IgD-negative memory B cell (primary cell): Measurements from ENCODE around the gene ARL5B. TPM values are rescaled to one million over a fixed set of nuclear protein-coding genes. Genes with fewer than 3 reads are reported as not detected.
"Not testable (repeated sequence)": the region's sequence is repeated elsewhere in the genome, so short reads cannot be mapped to it uniquely, and the experiment has no call there.

Source experiments
- H3K27ac Mint-ChIP-seq, 3 donors: one replicate each; pipeline ENCODE4 v1.8.0; 2020 to 2022; ENCODE audit warnings: mild to moderate bottlenecking in 3 of 3, mixed read lengths in 3 of 3, moderate library complexity in 1 of 3
- H3K27me3 Mint-ChIP-seq: one replicate; pipeline ENCODE4 v1.8.0; 2021; ENCODE audit warnings: mixed read lengths
- H3K36me3 Mint-ChIP-seq: one replicate; pipeline ENCODE4 v1.8.0; 2020; ENCODE audit warnings: mild to moderate bottlenecking, mixed read lengths
- H3K4me1 Mint-ChIP-seq, 3 donors: one replicate each; pipeline ENCODE4 v1.8.0; 2020 to 2022; ENCODE audit warnings: mixed read lengths in 3 of 3, mild to moderate bottlenecking in 1 of 3
- H3K4me3 Mint-ChIP-seq, 4 donors: one replicate each; pipeline ENCODE4 v1.8.0; 2020 to 2022; ENCODE audit warnings: mild to moderate bottlenecking in 4 of 4, mixed read lengths in 4 of 4, moderate library complexity in 3 of 4
- H3K9me3 Mint-ChIP-seq, 3 donors: one replicate each; pipeline ENCODE4 v1.8.0; 2020 to 2021; ENCODE audit warnings: mixed read lengths in 3 of 3, mild to moderate bottlenecking in 1 of 3
- polyA plus RNA-seq: library from polyadenylated mRNA; unstranded; fragments of 300-500 nt; fragmentation: Illumina TruSeq; gene quantifications from one replicate; pipeline ENCODE4 v1.2.3, GENCODE V29; 2021

ARL5B gene
- polyA plus RNA-seq = 1.6 TPM

- peaks cover 2% of the 10 kb centered on the region for H3K36me3 Mint-ChIP-seq
- H3K9me3 Mint-ChIP-seq = no peaks in the 10 kb centered on the region
- peak within 1 kb of the TSS; percentile 99 for H3K27ac Mint-ChIP-seq
- H3K4me3 Mint-ChIP-seq = peak within 1 kb of the TSS; percentile 95 to 100 (median 99)
- peaks cover 27 to 41% (median 30%) of the 10 kb centered on the region in 3 donors for H3K4me1 Mint-ChIP-seq
- no peaks in the 10 kb centered on the region for H3K27me3 Mint-ChIP-seq
These were observed at the start of gene ARL5B for GRCh38 chr10:18659125-18659818. Gene ARL5B, plus strand, starts transcription at chr10:18659431. Its CDS starts 207 bp downstream, at chr10:18659638.

DNA sequence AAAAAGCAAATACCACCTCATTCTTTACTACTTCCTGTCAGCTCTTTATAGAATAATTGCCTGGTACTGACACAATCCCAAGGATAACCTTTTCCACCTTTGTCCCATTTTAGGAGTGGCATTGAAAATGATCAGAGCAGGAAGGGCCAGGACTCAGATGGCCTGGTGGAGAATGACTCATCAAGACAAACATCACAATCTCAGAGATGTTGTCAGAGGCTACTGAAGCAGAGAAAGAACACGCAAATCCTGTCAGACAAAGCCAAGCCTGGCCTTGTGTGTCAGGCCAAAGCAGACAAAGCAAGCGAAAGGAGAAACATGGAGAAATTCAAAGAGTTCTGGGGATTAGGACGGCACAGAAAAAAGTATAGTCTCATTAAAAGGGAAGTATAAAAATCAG is 48.7 kb upstream of the ARL5B start:
- Mint-ChIP-seq H3K27ac (no peak overlapping the region), H3K9me3 (no peaks in the 10 kb centered on the region), H3K27me3 (no peaks in the 10 kb centered on the region), H3K36me3 (peaks cover 19% of the 10 kb centered on the region), H3K4me3 (no peak overlapping the region), H3K4me1 (peaks cover 0 to 3% (median 0%) of the 10 kb centered on the region in 3 donors)

DNA sequence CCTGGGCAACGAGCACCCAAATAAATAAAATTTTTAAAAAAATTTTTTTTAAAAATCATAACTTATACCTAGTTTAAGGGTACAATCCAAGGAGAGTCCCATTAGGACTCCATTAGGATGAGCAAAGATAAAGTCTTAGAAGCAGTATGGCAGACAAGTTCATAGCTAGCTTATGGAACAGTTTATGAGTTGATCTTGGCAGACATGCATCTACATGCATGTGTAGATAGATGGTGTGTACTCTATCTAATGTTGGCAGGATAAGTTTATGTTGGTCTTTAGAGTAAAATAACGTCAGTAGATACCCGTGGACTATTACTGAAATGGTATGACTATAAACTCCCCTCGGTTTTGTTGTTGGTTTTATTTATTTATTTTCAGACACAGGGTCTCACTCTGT is 48.1 kb upstream of the ARL5B start:
- Mint-ChIP-seq H3K4me1 (peaks cover 0 to 3% (median 0%) of the 10 kb centered on the region in 3 donors), H3K9me3 (no peaks in the 10 kb centered on the region), H3K36me3 (peaks cover 16% of the 10 kb centered on the region), H3K4me3 (no peak overlapping the region), H3K27me3 (no peaks in the 10 kb centered on the region), H3K27ac (no peak overlapping the region)

GRCh38 chr10:18615618-18616017 is 43.6 kb upstream of the ARL5B start:
- Mint-ChIP-seq H3K4me1 (peaks cover 0 to 6% (median 0%) of the 10 kb centered on the region in 3 donors), H3K9me3 (no peaks in the 10 kb centered on the region), H3K27ac (no peak overlapping the region), H3K36me3 (peaks cover 15% of the 10 kb centered on the region), H3K4me3 (no peak overlapping the region), H3K27me3 (no peaks in the 10 kb centered on the region)

GRCh38 chr10:18616337-18616736 is 42.9 kb upstream of the ARL5B start:
- Mint-ChIP-seq H3K9me3 (no peaks in the 10 kb centered on the region), H3K4me3 (no peak overlapping the region), H3K4me1 (peaks cover 0 to 6% (median 0%) of the 10 kb centered on the region in 3 donors), H3K36me3 (peaks cover 13% of the 10 kb centered on the region), H3K27ac (no peak overlapping the region), H3K27me3 (no peaks in the 10 kb centered on the region)

- no peaks in the 10 kb centered on the region for H3K9me3 Mint-ChIP-seq
- H3K27ac Mint-ChIP-seq = no peak overlapping the region
- peaks cover 7% of the 10 kb centered on the region for H3K36me3 Mint-ChIP-seq
- no peak overlapping the region for H3K4me3 Mint-ChIP-seq
- H3K27me3 Mint-ChIP-seq = no peaks in the 10 kb centered on the region
- peaks cover 0 to 3% (median 0%) of the 10 kb centered on the region in 3 donors for H3K4me1 Mint-ChIP-seq
These were observed 40.2 kb upstream of the ARL5B start for GRCh38 chr10:18619016-18619415.

GRCh38 chr10:18620856-18621255 is 38.4 kb upstream of the ARL5B start:
- peaks cover 11% of the 10 kb centered on the region for H3K36me3 Mint-ChIP-seq

DNA sequence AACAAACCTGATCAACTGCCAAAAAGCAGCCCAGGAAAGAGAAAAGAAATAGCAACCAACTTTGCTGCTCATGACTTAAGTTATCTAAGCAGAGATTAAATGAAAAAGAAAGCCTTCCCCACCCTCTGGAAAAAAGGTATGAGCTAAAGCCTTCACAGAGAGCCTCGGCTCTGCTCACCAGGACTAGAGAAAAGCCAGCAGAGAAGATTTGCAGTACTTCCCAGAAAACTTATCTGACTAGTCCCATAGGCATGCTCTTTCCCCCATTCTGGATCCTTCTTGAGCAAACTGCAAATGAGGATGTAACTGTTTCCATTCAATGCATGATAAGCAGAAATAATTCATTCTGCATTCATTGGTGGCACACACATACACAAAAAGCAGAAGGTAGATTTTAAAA is 35.6 kb upstream of the ARL5B start:
- H3K36me3 Mint-ChIP-seq, H3K27me3 Mint-ChIP-seq, H3K27ac Mint-ChIP-seq, H3K9me3 Mint-ChIP-seq, H3K4me1 Mint-ChIP-seq, H3K4me3 Mint-ChIP-seq: not testable (repeated sequence)

More at GRCh38 chr10:18620856-18621255, 38.4 kb upstream of the ARL5B start:
- no peaks in the 10 kb centered on the region for H3K9me3 Mint-ChIP-seq
- no peak overlapping the region for H3K27ac Mint-ChIP-seq
- peaks cover 0 to 3% (median 0%) of the 10 kb centered on the region in 3 donors for H3K4me1 Mint-ChIP-seq
- no peak overlapping the region for H3K4me3 Mint-ChIP-seq
- no peaks in the 10 kb centered on the region for H3K27me3 Mint-ChIP-seq

DNA sequence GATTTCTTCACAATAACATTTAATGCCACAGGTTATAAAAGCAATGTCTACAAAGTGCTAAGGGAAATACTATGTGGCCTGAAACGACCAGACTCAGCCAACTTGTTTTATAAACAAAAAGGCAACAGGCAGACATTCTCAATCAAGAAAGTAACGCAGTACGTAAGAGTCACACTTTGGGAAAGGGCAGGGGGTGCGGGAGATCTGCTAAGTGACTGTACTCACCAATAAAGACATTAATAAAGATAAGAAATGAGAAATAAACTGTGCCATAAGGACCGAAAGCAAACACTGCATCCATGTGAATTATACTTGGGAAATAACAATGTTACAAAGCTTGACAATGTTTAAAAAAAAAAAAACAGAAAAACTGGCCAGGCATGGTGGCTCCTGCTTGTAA is 33.3 kb upstream of the ARL5B start:
- Mint-ChIP-seq H3K36me3 (peaks cover 6% of the 10 kb centered on the region), H3K4me3 (peak overlapping the region in 2 of 4 donors; percentile 24 to 78), H3K9me3 (no peaks in the 10 kb centered on the region), H3K27ac (no peak overlapping the region), H3K27me3 (no peaks in the 10 kb centered on the region), H3K4me1 (peaks cover 0 to 5% (median 0%) of the 10 kb centered on the region in 3 donors)

DNA sequence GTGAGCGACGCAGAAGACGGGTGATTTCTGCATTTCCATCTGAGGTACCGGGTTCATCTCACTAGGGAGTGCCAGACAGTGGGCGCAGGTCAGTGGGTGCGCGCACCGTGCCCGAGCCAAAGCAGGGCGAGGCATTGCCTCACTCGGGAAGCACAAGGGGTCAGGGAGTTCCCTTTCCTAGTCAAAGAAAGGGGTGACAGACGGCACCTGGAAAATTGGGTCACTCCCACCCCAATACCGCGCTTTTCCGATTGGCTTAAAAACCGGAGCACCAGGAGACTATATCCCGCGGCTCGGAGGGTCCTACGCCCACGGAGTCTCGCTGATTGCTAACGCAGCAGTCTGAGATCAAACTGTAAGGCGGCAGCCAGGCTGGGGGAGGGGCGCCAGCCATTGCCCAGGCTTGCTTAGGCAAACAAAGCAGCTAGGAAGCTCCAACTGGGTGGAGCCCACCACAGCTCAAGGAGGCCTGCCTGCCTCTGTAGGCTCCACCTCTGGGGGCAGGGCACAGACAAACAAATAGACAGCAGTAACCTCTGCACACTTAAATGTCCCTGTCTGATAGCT is 31.7 kb upstream of the ARL5B start:
- Mint-ChIP-seq H3K4me3 (peak overlapping the region; percentile 88 to 95 (median 93)), H3K27ac (peak overlapping the region; percentile 5 to 88 (median 56))
- not testable (repeated sequence) for H3K36me3 Mint-ChIP-seq, H3K9me3 Mint-ChIP-seq, H3K4me1 Mint-ChIP-seq, H3K27me3 Mint-ChIP-seq

- not testable (repeated sequence) for H3K27ac Mint-ChIP-seq, H3K36me3 Mint-ChIP-seq, H3K9me3 Mint-ChIP-seq, H3K4me1 Mint-ChIP-seq, H3K27me3 Mint-ChIP-seq, H3K4me3 Mint-ChIP-seq
These were observed 26.7 kb upstream of the ARL5B start for GRCh38 chr10:18632500-18632899.

DNA sequence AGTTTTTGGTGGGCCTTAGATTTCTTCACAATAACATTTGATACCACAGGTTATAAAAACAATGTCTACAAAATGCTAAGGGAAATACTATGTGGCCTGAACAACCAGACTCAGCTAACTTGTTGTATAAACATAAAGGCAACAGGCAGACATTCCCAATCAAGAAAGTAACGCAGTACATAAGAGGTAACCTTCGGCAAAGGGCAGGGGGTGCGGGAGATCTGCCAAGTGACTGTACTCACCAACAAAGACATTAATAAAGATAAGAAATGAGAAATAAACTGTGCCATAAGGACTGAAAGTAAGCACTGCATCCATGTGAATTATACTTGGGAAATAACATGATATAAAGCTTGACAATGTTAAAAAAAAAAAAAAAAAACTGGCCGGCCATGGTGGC is 23.2 kb upstream of the ARL5B start:
- peaks cover 5% of the 10 kb centered on the region for H3K36me3 Mint-ChIP-seq
- no peaks in the 10 kb centered on the region for H3K9me3 Mint-ChIP-seq
- H3K27me3 Mint-ChIP-seq = no peaks in the 10 kb centered on the region
- H3K4me1 Mint-ChIP-seq = no peaks in the 10 kb centered on the region
- peak overlapping the region in 1 of 3 donors; percentile 40 for H3K27ac Mint-ChIP-seq
- H3K4me3 Mint-ChIP-seq = no peak overlapping the region

GRCh38 chr10:18637400-18637799 is 21.8 kb upstream of the ARL5B start:
- H3K27me3 Mint-ChIP-seq, H3K36me3 Mint-ChIP-seq, H3K9me3 Mint-ChIP-seq, H3K4me3 Mint-ChIP-seq, H3K27ac Mint-ChIP-seq, H3K4me1 Mint-ChIP-seq: not testable (repeated sequence)

GRCh38 chr10:18639719-18640118 is 19.5 kb upstream of the ARL5B start:
- not testable (repeated sequence) for H3K36me3 Mint-ChIP-seq, H3K27me3 Mint-ChIP-seq, H3K9me3 Mint-ChIP-seq, H3K4me1 Mint-ChIP-seq, H3K4me3 Mint-ChIP-seq
- H3K27ac Mint-ChIP-seq = peak overlapping the region in 1 of 3 donors; percentile 47

- Mint-ChIP-seq H3K4me1 (peaks cover 15 to 40% (median 30%) of the 10 kb centered on the region in 3 donors), H3K36me3 (peaks cover 8% of the 10 kb centered on the region), H3K27me3 (no peaks in the 10 kb centered on the region), H3K27ac (no peak overlapping the region), H3K9me3 (no peaks in the 10 kb centered on the region), H3K4me3 (no peak overlapping the region)
These were observed 12.1 kb upstream of the ARL5B start for GRCh38 chr10:18647151-18647550.

- peaks cover 8% of the 10 kb centered on the region for H3K36me3 Mint-ChIP-seq
- no peaks in the 10 kb centered on the region for H3K27me3 Mint-ChIP-seq
- H3K27ac Mint-ChIP-seq = peak overlapping the region in 1 of 3 donors; percentile 57
- H3K4me3 Mint-ChIP-seq = peak overlapping the region in 1 of 4 donors; percentile 56
- no peaks in the 10 kb centered on the region for H3K9me3 Mint-ChIP-seq
- peaks cover 19 to 41% (median 32%) of the 10 kb centered on the region in 3 donors for H3K4me1 Mint-ChIP-seq
These were observed 11.3 kb upstream of the ARL5B start for GRCh38 chr10:18647945-18648344.
